Bronchus fibroblast of lung (primary cell): ENCODE measurements around the gene GMCL1. TPM values are rescaled to one million over a fixed set of nuclear protein-coding genes. Genes with fewer than 3 reads are reported as not detected.

Experiments
- total RNA-seq: library from RNA; depleted of rRNA; stranded (reverse); fragments of >200 nt; gene quantifications from 2 replicates; pipeline ENCODE4 v1.2.3, GENCODE V29; 2015

Gene GMCL1
- 6.4 and 8.4 TPM in 2 replicates for total RNA-seq

GRCh38 chr2:69829256-69830044 lies at the start of gene GMCL1:
GMCL1 (plus strand) TSS chr2:69829660; CDS start chr2:69829893, 233 bp downstream.

GRCh38 chr2:69893684-69894551 lies 64.5 kb downstream of the GMCL1 start, which contains the start of gene SNRNP27:
SNRNP27 (plus strand) TSS chr2:69893956; CDS start chr2:69893985, 29 bp downstream.

GRCh38 chr2:69914950-69915945 lies 85.8 kb downstream of the GMCL1 start, which contains the start of gene MXD1:
MXD1 (plus strand) TSS chr2:69915109; CDS start chr2:69915331, 222 bp downstream.

Other genes with a start within 250 kb of the GMCL1 start
- gene AAK1, start 185.9 kb upstream of the GMCL1 start, total RNA-seq = 19.0 and 21.7 TPM in 2 replicates
- gene ANXA4, start 87.5 kb upstream of the GMCL1 start, total RNA-seq = 28.8 and 29.3 TPM in 2 replicates
- 51.0 and 85.2 TPM in 2 replicates for gene SNRNP27, start 64.3 kb downstream of the GMCL1 start, total RNA-seq
- gene MXD1, start 85.4 kb downstream of the GMCL1 start, total RNA-seq = 1.3 and 2.2 TPM in 2 replicates
- gene ASPRV1, start 132.0 kb downstream of the GMCL1 start, total RNA-seq = 0.34 TPM in 1 of 2 replicates, not detected in the other